GM13976 (cell line): ENCODE results near the gene CHAT.

Experiments
- DNase-seq: peaks from one replicate; pipeline ENCODE4 v3.0.0; 2012; ENCODE audit warnings: low spot score
- in situ Hi-C: fragments of 300-500 bp; cut with MboI; formaldehyde crosslinking; loops from one replicate; pipeline ENCODE4 v1.12.0; 2022; ENCODE audit warnings: low sequenced_read_pairs, mixed read lengths, inconsistent platforms; ENCODE audit not compliant: unreplicated experiment
- TF ChIP-seq, protein P1 (sequence below): IDR thresholded peaks from 2 replicates; pipeline ENCODE4 v1.5.1; 2012; ENCODE audit warnings: borderline replicate concordance, mild to moderate bottlenecking; ENCODE audit not compliant: insufficient read depth; ENCODE audit errors: extremely low read depth, missing control alignments, control extremely low read depth

The CHAT gene

DNA sequence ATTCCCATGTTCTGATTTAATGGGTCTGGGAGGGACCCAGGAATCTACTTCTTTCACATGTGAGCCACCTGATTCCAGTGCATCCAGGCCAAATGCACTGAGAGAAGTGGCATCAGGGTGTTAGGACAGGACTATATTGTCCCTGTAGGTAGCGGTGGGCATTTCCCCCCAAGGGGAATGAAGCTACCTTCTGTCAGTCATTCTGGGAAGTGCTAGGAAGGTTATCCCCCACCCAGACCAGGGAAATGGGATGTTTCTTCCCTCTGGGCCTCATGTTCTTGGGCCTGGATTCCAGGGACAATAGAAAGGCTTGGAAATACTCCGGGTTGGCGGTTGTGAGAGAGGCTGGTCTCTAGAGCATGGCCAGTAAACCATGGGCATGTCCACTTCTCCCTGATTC lies 86.4 kb downstream of the CHAT start:
- TF ChIP-seq, protein P1, sequence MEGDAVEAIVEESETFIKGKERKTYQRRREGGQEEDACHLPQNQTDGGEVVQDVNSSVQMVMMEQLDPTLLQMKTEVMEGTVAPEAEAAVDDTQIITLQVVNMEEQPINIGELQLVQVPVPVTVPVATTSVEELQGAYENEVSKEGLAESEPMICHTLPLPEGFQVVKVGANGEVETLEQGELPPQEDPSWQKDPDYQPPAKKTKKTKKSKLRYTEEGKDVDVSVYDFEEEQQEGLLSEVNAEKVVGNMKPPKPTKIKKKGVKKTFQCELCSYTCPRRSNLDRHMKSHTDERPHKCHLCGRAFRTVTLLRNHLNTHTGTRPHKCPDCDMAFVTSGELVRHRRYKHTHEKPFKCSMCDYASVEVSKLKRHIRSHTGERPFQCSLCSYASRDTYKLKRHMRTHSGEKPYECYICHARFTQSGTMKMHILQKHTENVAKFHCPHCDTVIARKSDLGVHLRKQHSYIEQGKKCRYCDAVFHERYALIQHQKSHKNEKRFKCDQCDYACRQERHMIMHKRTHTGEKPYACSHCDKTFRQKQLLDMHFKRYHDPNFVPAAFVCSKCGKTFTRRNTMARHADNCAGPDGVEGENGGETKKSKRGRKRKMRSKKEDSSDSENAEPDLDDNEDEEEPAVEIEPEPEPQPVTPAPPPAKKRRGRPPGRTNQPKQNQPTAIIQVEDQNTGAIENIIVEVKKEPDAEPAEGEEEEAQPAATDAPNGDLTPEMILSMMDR: no peak
- in situ Hi-C loops: no loop called here
- no peak for DNase-seq

DNA sequence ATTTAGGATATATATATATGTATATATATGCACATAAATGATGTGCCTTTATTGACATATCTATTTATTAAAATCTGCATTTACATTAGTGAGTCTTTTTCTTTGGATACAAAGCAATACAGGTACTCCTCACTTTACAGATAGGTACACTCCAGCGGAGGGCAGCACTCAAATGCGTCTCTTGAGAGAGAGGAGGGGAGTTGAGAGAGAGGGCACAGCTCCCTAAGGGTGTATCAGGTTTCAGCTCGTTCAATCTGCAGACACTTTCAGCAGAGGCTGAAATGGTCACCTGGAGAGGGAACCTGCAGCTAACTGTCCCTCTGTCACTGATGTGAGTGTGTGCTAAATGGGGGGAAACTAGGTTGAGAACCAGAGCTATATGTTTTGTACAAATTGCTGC lies 87.2 kb downstream of the CHAT start:
- DNase-seq: no peak
- in situ Hi-C loops: no loop called here
- TF ChIP-seq, protein P1: no peak

DNA sequence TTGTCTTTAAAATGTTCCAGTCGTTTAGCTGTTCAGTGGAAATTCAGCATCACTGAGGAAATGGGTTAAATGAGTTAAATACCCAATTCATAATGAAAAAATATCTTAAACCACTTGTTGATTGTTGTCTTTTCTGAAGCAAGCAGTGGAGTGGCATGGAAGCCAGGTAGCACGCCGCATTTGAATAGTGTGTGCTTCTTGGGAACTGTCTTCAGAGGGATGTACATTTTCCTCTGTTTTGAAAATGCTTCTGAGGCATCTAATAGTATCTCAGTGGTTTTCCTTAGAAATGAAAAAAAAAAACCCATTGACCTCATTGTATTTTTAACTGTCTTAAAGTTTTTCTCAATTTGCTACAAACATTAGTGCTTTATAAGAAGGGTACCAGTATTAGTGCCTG lies 93.7 kb downstream of the CHAT start:
- TF ChIP-seq, protein P1: no peak
- in situ Hi-C loops: no loop called here

DNA sequence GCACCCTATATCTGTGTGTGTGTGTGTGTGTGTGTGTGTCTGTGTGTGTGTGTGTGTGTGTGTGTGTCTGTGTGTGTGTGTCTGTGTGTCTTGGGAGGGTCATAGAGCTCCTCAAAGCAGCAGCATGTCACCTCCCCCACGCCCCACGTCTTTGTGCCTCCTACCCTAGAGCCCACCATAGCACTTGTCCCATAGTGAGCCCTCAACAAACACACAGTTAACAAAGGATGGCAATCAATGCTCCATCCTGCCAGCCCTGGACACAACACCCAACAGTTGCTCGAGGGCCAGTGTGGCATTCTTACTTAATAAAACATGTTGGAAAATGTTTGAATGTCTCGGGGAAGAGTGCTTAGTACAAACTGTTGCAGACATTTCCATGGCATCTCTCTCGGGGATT lies 96.1 kb downstream of the CHAT start:
- in situ Hi-C loops: no loop called here
- TF ChIP-seq, protein P1: no peak
- no peak for DNase-seq

More for the DNA sequence above, 93.7 kb downstream of the CHAT start:
- DNase-seq: no peak

DNA sequence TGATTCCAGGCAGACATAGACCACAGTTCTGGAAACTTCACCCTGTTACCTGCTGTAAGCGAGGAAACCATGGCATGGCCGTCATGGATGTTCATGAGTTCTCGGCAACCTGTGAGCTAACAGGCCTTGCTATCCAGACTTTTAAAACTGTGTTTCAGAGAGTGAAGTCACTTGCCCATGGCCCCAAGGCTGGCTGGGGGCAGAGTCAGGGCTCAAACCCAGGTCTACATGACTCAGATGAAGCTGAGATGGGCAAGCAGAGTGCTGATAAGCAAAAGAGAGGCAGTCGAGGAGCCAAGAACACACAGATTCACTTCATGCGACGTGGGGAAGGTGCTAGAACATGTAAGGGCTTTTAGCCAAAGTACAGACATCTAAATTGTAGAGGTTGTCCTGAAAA lies 97.1 kb downstream of the CHAT start:
- DNase-seq: no peak
- in situ Hi-C loops: no loop called here
- TF ChIP-seq, protein P1: no peak

DNA sequence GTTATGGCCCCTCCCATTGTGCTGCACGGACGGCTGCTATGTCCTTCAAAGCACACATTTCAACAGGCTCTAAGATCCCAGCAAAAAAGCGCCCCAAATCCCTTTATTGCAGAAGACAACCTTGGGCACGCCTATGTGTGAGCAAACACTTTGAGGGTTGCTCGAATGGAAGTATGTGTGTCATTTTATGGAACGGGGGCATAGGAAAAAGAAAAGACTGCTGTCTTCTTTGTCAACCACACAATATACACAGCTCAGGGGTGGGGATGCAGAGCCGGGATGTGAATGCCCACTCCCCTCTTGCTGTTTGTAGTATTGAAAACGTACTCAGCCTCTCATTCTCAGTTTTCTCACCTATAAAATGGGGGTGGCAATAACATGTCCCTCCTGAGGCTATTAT lies 97.6 kb downstream of the CHAT start:
- in situ Hi-C loops: no loop called here
- TF ChIP-seq, protein P1: no peak
- DNase-seq: no peak

DNA sequence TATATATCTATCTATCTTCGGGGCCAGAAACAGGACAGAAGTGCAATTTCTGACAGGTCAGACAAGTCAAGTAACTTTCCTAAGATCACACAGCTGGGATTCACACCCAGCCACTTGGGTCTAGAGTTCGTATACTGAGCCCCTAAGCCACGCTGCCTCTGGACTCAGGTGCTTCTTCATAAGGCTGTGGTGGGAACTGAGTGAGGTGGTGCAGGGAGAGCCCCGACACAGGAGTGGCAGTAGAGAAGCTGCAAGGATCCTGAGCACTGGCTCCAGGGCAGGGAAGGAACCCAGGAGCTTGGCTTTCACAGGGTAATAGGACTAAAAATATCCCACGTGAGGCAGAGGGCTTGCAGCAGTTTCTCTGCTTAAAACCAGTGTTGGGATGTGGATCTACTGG lies 99.4 kb downstream of the CHAT start:
- in situ Hi-C loops: no loop called here
- TF ChIP-seq, protein P1: no peak
- DNase-seq: no peak
